Right lobe of liver (tissue), 6 donors: Measurements from ENCODE around the gene TMEM203. TPM values are rescaled to one million over a fixed set of nuclear protein-coding genes. Genes with fewer than 3 reads are reported as not detected.
A peak's percentile ranks its signal among the peaks of the same experiment; 100 is the strongest.

Experiments
- ATAC-seq, 4 donors: fragments of 200-7000 bp; cut with Tn5 transposase; one replicate each; pipeline ENCODE4 v1.9.1; 2020; ENCODE audit warnings: mild to moderate bottlenecking in 4 of 4, moderate library complexity in 4 of 4
- DNase-seq, 3 donors: peaks; one replicate each; pipeline ENCODE4 v3.0.0-alpha.2; 2020
- H3K27ac ChIP-seq, 3 donors: fragments of 200-600 bp; one replicate each; pipeline ENCODE4 v1.8.0; 2022
- H3K27me3 ChIP-seq, 2 donors: fragments of 200-600 bp; one replicate each; pipeline ENCODE4 v1.8.0; 2022
- H3K36me3 ChIP-seq, 4 donors: fragments of 200-600 bp; sonication (generic) in 1 of 4; one replicate each; pipeline versions ENCODE4 v1.5.1 to v1.8.0; 2017 to 2022; ENCODE audit warnings: control low read depth in 1 of 4
- H3K4me1 ChIP-seq, 4 donors: fragments of 200-600 bp; sonication (generic) in 1 of 4; one replicate each; pipeline versions ENCODE4 v1.5.1 to v1.8.0; 2017 to 2022; ENCODE audit warnings: control low read depth in 1 of 4
- H3K4me3 ChIP-seq, 3 donors: fragments of 200-600 bp; one replicate each; pipeline ENCODE4 v1.8.0; 2022
- H3K9me3 ChIP-seq, 4 donors: fragments of 200-600 bp; sonication (generic) in 1 of 4; one replicate each; pipeline versions ENCODE4 v1.5.1 to v1.8.0; 2017 to 2022; ENCODE audit warnings: control low read depth in 1 of 4
- POLR2A ChIP-seq: fragments of 450-650 bp; IDR thresholded peaks from one replicate; pipeline ENCODE4 v1.6.1; 2017; ENCODE audit warnings: antibody characterized with exemption, mild to moderate bottlenecking
- WGBS: methylation state at CpG from one replicate; pipeline ENCODE4 v1.1.6; 2018; ENCODE audit warnings: low coverage, low lambda C conversion rate; ENCODE audit not compliant: insufficient coverage; ENCODE audit errors: missing lambda C conversion rate; 5-methylcytosine and 5-hydroxymethylcytosine counted together
- intact Hi-C, 2 donors: fragments of 100-400 bp; cut with DNase I; formaldehyde crosslinking; loops; one replicate each; pipeline versions ENCODE4 v1.11.2 to v1.14.1; 2022
- total RNA-seq, 6 experiments: library from RNA; depleted of rRNA in 2 of 6; stranded (reverse); fragments of >200 nt in 2 of 6; fragmentation: NEBNext Ultra II Directional in 3 of 6; extraction: Animal tissue kit (Norgen Biotek cat#: 25700) in 3 of 6; gene quantifications; one replicate each; pipeline versions ENCODE4 v1.1.0 to v1.2.4, GENCODE V29; 2016 to 2023
- TF ChIP-seq, protein P1 (sequence below), 4 donors: fragments of 200-600 bp in 3 of 4; fragments of 450-650 bp in 1 of 4; IDR thresholded peaks; one replicate each; pipeline versions ENCODE4 v1.5.1 to v1.8.0; 2016 to 2022; ENCODE audit warnings: antibody characterized with exemption in 4 of 4, mild to moderate bottlenecking in 2 of 4
- donor health status: DM: no; HTN: yes; CAD: no.
- donor health status: DM: no; HTN: no; CAD: no.
- donor health status: DM: no; HTN: no; CAD: no.
- donor health status: DM: no; HTN: yes; CAD: no.
- donor health status: DM: no; HTN: yes; CAD: no.

Gene TMEM203
- total RNA-seq, 6 experiments from 2014 or later = 17.7 to 28.0 (median 23.9) TPM

DNA sequence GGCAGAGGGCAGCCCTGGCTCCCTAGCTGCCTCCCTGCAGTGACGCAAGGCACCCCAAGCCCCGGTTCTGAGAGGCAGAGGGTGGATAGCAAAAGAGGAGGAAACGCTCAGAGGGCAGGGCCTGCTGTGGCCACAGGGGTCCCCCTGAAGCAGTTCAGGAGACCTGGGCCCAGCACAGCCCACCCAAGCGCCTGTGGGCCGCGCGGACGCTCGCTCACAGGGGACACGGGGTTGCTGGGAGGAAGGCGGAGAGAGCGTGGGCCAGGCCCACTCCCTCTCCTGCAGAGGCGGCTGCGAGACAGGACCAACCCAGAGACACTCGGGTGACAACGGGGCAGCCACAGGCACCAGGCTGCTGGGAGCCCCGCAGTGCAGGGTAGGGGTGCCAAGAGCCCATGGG lies 25.7 kb downstream of the TMEM203 start:
- Histone ChIP-seq H3K4me3 (no peak overlapping the region), H3K27me3 (no peaks in the 10 kb centered on the region), H3K4me1 (no peaks in the 10 kb centered on the region), H3K9me3 (no peaks in the 10 kb centered on the region), H3K27ac (no peak overlapping the region), H3K36me3 (peaks cover 0 to 36% (median 16%) of the 10 kb centered on the region in 4 donors)
- intact Hi-C loops = loop anchor here (5.0 to 10.0 kb wide), 2 partner anchors 53 to 55 kb away; partner anchors contain the start of gene SLC34A3 (in 2 of the 2)
- 80% methylated on average over 1 of the region's 17 CpGs for WGBS
- ATAC-seq (no peak), DNase-seq (no peak)
- no peak for TF ChIP-seq POLR2A
- TF ChIP-seq, protein P1, sequence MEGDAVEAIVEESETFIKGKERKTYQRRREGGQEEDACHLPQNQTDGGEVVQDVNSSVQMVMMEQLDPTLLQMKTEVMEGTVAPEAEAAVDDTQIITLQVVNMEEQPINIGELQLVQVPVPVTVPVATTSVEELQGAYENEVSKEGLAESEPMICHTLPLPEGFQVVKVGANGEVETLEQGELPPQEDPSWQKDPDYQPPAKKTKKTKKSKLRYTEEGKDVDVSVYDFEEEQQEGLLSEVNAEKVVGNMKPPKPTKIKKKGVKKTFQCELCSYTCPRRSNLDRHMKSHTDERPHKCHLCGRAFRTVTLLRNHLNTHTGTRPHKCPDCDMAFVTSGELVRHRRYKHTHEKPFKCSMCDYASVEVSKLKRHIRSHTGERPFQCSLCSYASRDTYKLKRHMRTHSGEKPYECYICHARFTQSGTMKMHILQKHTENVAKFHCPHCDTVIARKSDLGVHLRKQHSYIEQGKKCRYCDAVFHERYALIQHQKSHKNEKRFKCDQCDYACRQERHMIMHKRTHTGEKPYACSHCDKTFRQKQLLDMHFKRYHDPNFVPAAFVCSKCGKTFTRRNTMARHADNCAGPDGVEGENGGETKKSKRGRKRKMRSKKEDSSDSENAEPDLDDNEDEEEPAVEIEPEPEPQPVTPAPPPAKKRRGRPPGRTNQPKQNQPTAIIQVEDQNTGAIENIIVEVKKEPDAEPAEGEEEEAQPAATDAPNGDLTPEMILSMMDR (IDR thresholded peaks at IDR 0.05) = no peak

GRCh38 chr9:137178939-137179630 lies 26.4 kb downstream of the TMEM203 start:
- no peaks in the 10 kb centered on the region for H3K27me3 ChIP-seq
- no peak overlapping the region for H3K4me3 ChIP-seq
- H3K27ac ChIP-seq = no peak overlapping the region
- no peaks in the 10 kb centered on the region for H3K4me1 ChIP-seq
- WGBS = 85% methylated on average over 12 of the region's 19 CpGs
- H3K9me3 ChIP-seq = no peaks in the 10 kb centered on the region
- TF ChIP-seq, protein P1 (IDR thresholded peaks at IDR 0.05) = no peak
- no peak for TF ChIP-seq POLR2A
- H3K36me3 ChIP-seq = peaks cover 0 to 36% (median 16%) of the 10 kb centered on the region in 4 donors
- ATAC-seq (no peak), DNase-seq (no peak)
- intact Hi-C loops = loop anchor here in 1 of 2 donors (5.0 kb wide), 1 partner anchor 53 kb away; the partner anchor contains the start of gene SLC34A3

GRCh38 chr9:137178201-137178938 lies 27.1 kb downstream of the TMEM203 start:
- Histone ChIP-seq H3K36me3 (peaks cover 0 to 32% (median 13%) of the 10 kb centered on the region in 4 donors), H3K4me1 (no peaks in the 10 kb centered on the region), H3K27me3 (no peaks in the 10 kb centered on the region), H3K4me3 (no peak overlapping the region), H3K9me3 (no peaks in the 10 kb centered on the region), H3K27ac (no peak overlapping the region)
- WGBS = no CpG with 5 or more reads among the region's 23 CpGs
- peak in 2 of 4 donors; percentile 4 to 13 for ATAC-seq
- TF ChIP-seq, protein P1 (IDR thresholded peaks at IDR 0.05) = no peak
- no peak for TF ChIP-seq POLR2A
- no peak for DNase-seq
- intact Hi-C loops = loop anchor here in 1 of 2 donors (5.0 kb wide), 1 partner anchor 54 kb away; the partner anchor contains the start of gene SLC34A3

DNA sequence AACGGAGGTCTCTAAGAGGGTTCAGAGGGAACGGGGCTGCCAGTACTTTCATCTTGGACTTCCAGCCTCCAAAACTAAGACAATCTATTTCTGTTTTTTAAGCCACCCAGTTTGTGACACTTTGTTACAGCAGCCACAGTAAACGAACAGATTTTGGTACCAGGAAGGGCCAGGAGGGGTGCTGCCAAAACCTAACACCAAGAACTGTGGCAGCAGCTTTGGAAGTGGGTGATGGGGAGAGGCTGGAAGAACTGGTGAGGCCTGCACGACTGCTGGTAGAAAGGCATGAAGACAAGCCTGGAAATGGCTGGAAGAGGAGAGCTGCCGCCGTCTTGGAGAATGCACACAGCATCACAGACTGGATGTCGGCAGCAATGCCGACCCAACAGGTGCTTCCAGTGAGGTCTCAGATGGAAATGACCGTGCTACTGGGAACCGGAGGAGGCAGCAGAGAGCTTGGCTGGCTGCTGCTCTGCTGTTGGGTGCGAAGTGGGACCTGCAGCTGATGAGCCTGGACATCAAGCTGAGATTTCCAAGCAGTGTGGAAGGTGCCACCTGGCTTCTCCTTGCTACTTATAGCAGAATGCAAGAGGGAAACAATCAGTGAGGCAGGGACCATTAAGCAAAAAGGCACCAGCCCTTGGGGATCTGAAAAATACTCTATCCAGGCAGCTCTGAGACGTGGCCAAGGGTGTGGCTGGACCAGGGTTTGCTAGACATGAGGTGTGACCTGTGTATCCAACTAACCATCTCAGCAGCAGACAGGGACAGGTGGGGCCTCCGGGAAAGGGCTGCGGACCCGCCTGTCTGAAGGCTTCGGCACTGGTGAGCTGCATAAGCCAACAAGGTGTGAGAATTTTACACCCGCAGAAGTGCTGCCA lies 28.9 kb downstream of the TMEM203 start:
- no peak for TF ChIP-seq POLR2A
- TF ChIP-seq, protein P1 (IDR thresholded peaks at IDR 0.05) = peak; percentile 45 to 58 (median 52)
- no peak overlapping the region for H3K27ac ChIP-seq
- no peaks in the 10 kb centered on the region for H3K9me3 ChIP-seq
- H3K4me3 ChIP-seq = no peak overlapping the region
- 43% methylated on average over 11 of the region's 17 CpGs for WGBS
- intact Hi-C loops = loop anchor here in 1 of 2 donors (5.0 kb wide), 1 partner anchor 56 kb away; the partner anchor contains the start of gene SLC34A3
- DNase-seq (no peak), ATAC-seq (peak; percentile 55 to 79 (median 73))
- no peaks in the 10 kb centered on the region for H3K27me3 ChIP-seq
- H3K4me1 ChIP-seq = no peaks in the 10 kb centered on the region
- H3K36me3 ChIP-seq = peaks cover 0 to 18% (median 8%) of the 10 kb centered on the region in 4 donors
